Loucy (cell line): ENCODE measurements around the gene EEF1E1.

Experiments used
- CTCF ChIP-seq: fragments of 200-600 bp; sonication (generic); conservative IDR thresholded peaks from 2 replicates; pipeline ENCODE4 v1.5.1; 2014; ENCODE audit warnings: mild to moderate bottlenecking, antibody characterized with exemption, low read length
- EZH2phosphoT487 ChIP-seq: fragments of 200-600 bp; IDR thresholded peaks from 2 replicates; pipeline ENCODE4 v1.6.1; 2018; ENCODE audit warnings: antibody characterized with exemption, mild to moderate bottlenecking, moderate library complexity, borderline replicate concordance

GRCh38 chr6:8139451-8139850 is 37.1 kb upstream of the EEF1E1 start:
- TF ChIP-seq CTCF (no peak), EZH2phosphoT487 (no peak)
